Gastrocnemius medialis (tissue), 4 donors: ENCODE results near the gene SLC18A2.

Source experiments
- CTCF ChIP-seq, 5 experiments: fragments of 450-650 bp in 3 of 5; fragments of 200-600 bp in 2 of 5; sonication (generic) in 2 of 5; IDR thresholded peaks in 4 of 5; conservative IDR thresholded peaks in 1 of 5; 1 replicate in 4 of 5; 2 replicates in 1 of 5; pipeline ENCODE4 v1.5.1; 2016 to 2019; ENCODE audit warnings: antibody characterized with exemption in 5 of 5, mild to moderate bottlenecking in 3 of 5, moderate library complexity in 3 of 5
- POLR2A ChIP-seq, 2 donors: fragments of 450-650 bp; IDR thresholded peaks; one replicate each; pipeline ENCODE4 v1.6.1; 2017; ENCODE audit warnings: antibody characterized with exemption in 2 of 2, mild to moderate bottlenecking in 2 of 2, moderate library complexity in 2 of 2

DNA sequence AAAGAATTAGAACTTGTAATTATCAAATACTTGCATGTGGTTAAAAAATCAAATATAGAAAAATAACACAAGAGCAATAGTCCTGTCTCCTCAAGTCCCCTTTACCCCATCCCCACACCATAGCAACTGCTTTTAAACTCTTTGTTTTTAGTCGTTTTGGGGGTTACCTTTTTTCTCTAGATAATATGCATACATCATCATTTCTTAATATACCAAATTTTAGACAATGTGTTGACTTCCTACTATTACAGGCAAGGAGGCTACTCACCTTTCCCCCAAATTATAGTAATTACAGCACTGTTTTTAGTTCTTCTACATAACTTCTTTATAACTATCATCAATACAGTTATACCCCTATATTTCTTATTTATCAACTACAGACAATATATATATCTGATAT, 57.3 kb downstream of the SLC18A2 start:
- TF ChIP-seq CTCF (IDR thresholded peaks at IDR 0.05 in 4 of 5, conservative IDR thresholded peaks at IDR 0.05 in 1 of 5) (no peak), POLR2A (IDR thresholded peaks at IDR 0.05) (no peak)
